ENCODE data around the gene HSPB2. TPM values are rescaled to one million over a fixed set of nuclear protein-coding genes. Genes with fewer than 3 reads are reported as not detected.
A peak's percentile ranks its signal among the peaks of the same experiment; 100 is the strongest.

Gene HSPB2
- total and polyA plus RNA-seq, 2 of the 4 experiments (the other 2 are of a cell fraction) = 0.18 to 0.55 TPM

DNA sequence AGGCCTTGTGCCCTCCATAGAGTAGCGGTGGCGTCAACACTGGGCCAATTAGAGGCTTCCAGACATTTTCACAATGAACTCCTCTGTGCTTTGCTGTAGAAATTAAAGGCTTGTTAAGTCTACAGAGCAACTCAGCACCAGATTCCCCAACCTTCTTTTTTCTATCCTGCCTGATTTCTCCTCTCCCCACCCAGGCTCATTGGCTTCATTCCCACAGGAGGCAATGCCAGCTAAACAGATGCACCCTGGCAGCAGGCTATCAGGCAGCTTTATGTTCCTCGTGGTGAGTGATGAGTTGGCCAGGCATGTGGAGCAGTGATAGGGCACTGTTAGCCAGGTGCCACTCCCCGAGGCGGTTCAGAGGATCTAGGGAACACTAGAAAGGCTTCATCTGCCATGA lies 29.4 kb downstream of the HSPB2 start:
- Histone ChIP-seq H3K23ac (ENCODE audit: low read depth, low read length) (no peak overlapping the region), H3K56ac (ENCODE audit: extremely low read depth, insufficient read depth, low read length) (no peak overlapping the region), H3K36me3 (ENCODE audit: control insufficient read depth, insufficient read depth, low read length) (no peaks in the 10 kb centered on the region), H3K4ac (ENCODE audit: low read depth, low read length) (no peak overlapping the region; the same call in 1 of the 2 replicates), H3K4me2 (ENCODE audit: low read depth, low read length) (no peak overlapping the region), H2AK5ac (ENCODE audit: low read depth, low read length) (peak overlapping the region; percentile 20; the same call in 1 of the 2 replicates), H3K79me1 (ENCODE audit: low read depth in 1 of 2, low read length in 2 of 2) (peaks cover 16 to 53% of the 10 kb centered on the region in 2 experiments), H2AK9ac (replicated peaks; ENCODE audit: low read depth, low read length, poor library complexity) (no peak overlapping the region), H2BK20ac (ENCODE audit: low read depth, low read length) (peak overlapping the region; percentile 17), H4K91ac (ENCODE audit: insufficient read depth, low read depth, low read length) (no peak overlapping the region; the same call in 1 of the 2 replicates), H3K9ac (ENCODE audit: low read depth, low read length) (no peak overlapping the region), H4K20me1 (ENCODE audit: insufficient read depth, low read length) (no peaks in the 10 kb centered on the region), H2BK5ac (ENCODE audit: low read depth, low read length, poor library complexity, severe bottlenecking) (peak overlapping the region; percentile 20), H3K9me3 (ENCODE audit: control insufficient read depth, insufficient read depth, low read length) (no peaks in the 10 kb centered on the region), H3K27ac (ENCODE audit: insufficient read depth, low read length) (no peak overlapping the region), H3K9me1 (ENCODE audit: insufficient read depth, low read length) (peaks cover 33% of the 10 kb centered on the region), H2BK120ac (ENCODE audit: low read depth, low read length) (no peak overlapping the region), H2AFZ (replicated peaks; ENCODE audit: low read length, poor library complexity) (no peak overlapping the region), H3K14ac (replicated peaks; ENCODE audit: low read depth, low read length) (no peak overlapping the region), H3K18ac (ENCODE audit: low read depth, low read length) (no peak overlapping the region), H3K4me1 (ENCODE audit: control insufficient read depth, insufficient read depth, low read length) (peaks cover 26% of the 10 kb centered on the region), H4K8ac (ENCODE audit: low read depth in 2 of 2, low read length in 2 of 2) (no peak overlapping the region), H3K4me3 (ENCODE audit: insufficient read depth, low read depth, low read length) (no peak overlapping the region), H3K27me3 (ENCODE audit: control insufficient read depth, insufficient read depth, low read length) (no peaks in the 10 kb centered on the region), H4K5ac (ENCODE audit: low read depth, low read length) (no peak overlapping the region), H2BK15ac (ENCODE audit: low read depth, low read length) (no peak overlapping the region; the same call in 2 of the 3 replicates)
- in situ Hi-C loops (cut with MboI; ENCODE audit: low sequenced_read_pairs) (no loop called here), intact Hi-C loops (cut with micrococcal nuclease) (no loop called here), dilution Hi-C loops (cut with HindIII; ENCODE audit: low sequenced_read_pairs, unreplicated experiment) (no loop called here)
- POLR2A ChIA-PET (ENCODE audit: unreplicated experiment) = no interaction called here
- TF ChIP-seq MXI1 (IDR thresholded peaks at IDR 0.05; ENCODE audit: borderline replicate concordance, low read depth, low read length) (no peak), SMC3 (IDR thresholded peaks at IDR 0.05; ENCODE audit: low read depth, low read length) (no peak), FOS (IDR thresholded peaks at IDR 0.05; ENCODE audit: low read depth, low read length) (no peak), RFX5 (IDR thresholded peaks at IDR 0.05; ENCODE audit: low read depth, low read length) (no peak)
- TF ChIP-seq, protein P1, sequence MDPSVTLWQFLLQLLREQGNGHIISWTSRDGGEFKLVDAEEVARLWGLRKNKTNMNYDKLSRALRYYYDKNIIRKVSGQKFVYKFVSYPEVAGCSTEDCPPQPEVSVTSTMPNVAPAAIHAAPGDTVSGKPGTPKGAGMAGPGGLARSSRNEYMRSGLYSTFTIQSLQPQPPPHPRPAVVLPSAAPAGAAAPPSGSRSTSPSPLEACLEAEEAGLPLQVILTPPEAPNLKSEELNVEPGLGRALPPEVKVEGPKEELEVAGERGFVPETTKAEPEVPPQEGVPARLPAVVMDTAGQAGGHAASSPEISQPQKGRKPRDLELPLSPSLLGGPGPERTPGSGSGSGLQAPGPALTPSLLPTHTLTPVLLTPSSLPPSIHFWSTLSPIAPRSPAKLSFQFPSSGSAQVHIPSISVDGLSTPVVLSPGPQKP (IDR thresholded peaks at IDR 0.05; ENCODE audit: borderline replicate concordance, low read depth, low read length) = no peak
- no peak for DNase-seq
- no TSS peak for BruUV-seq (replicated peaks)
- WGBS, 2 experiments (ENCODE audit: extremely low coverage in 2 of 2, insufficient read length in 1 of 2) = no CpG with 5 or more reads among the region's 5 CpGs
- CTCF ChIA-PET = interaction anchor here (2.0 kb wide), 1 partner anchor 55 kb away, joined by 6 read pairs; no protein-coding TSS in a partner anchor
- no peak for ATAC-seq (ENCODE audit: low read depth)

Data from IMR-90 (cell line).